ENCODE data around the gene MYO5A. TPM values are rescaled to one million over a fixed set of nuclear protein-coding genes. Genes with fewer than 3 reads are reported as not detected.

Gene MYO5A
- total RNA-seq, 4 donors from 2014 or later, result 22.0 to 37.4 (median 33.2) TPM

GRCh38 chr15:52414936-52415335, 113.7 kb downstream of the MYO5A start:
- no peaks in the 10 kb centered on the region for H3K9me3 ChIP-seq
- H3K27me3 ChIP-seq, result no peaks in the 10 kb centered on the region
- peaks cover 0 to 8% (median 0%) of the 10 kb centered on the region in 4 donors for H3K36me3 ChIP-seq
- H3K4me3 ChIP-seq, result no peak overlapping the region
- TF ChIP-seq POLR2A (IDR thresholded peaks at IDR 0.05; ENCODE audit: low read depth), result no peak
- no peak for TF ChIP-seq POLR2AphosphoS5 (IDR thresholded peaks at IDR 0.05)
- no peak for TF ChIP-seq EP300 (IDR thresholded peaks at IDR 0.05)
- no peak for TF ChIP-seq CTCF (IDR thresholded peaks at IDR 0.05)
- H3K4me1 ChIP-seq, result peaks cover 0 to 2% (median 0%) of the 10 kb centered on the region in 4 donors
- 88% methylated on average over 6 of the region's 6 CpGs for WGBS
- no peak for DNase-seq (ENCODE audit: extremely low spot score)
- peak overlapping the region in 1 of 4 donors; percentile 24 for H3K27ac ChIP-seq (replicated peaks in 1 of 4)
- intact Hi-C loops (cut with DNase I), result no loop called here

DNA sequence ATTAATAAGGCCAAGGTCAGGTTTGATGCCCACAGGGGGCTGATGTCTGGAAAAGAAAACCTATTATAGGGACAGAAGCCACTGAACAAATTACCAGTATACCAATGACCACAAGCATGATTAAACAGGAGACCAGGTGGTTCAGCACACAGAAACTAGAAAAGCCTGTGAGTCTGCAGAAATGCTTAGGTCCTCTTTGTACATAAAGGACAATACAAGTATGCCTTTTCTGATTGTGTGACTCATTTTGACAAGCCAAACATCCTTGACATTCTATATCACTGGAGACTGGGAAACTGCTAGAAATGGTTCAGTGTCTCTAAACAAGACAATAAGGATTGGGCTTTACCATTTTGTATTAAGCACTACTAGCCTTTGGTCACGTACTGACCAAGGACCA, 119.9 kb downstream of the MYO5A start:
- intact Hi-C loops (cut with DNase I), result no loop called here
- Histone ChIP-seq H3K4me3 (no peak overlapping the region), H3K27me3 (no peaks in the 10 kb centered on the region), H3K9me3 (no peaks in the 10 kb centered on the region), H3K36me3 (peaks cover 0 to 33% (median 6%) of the 10 kb centered on the region in 4 donors), H3K27ac (replicated peaks in 1 of 4) (no peak overlapping the region), H3K4me1 (no peaks in the 10 kb centered on the region)
- no peak for DNase-seq (ENCODE audit: extremely low spot score)
- 100% methylated on average over 1 of the region's 1 CpG for WGBS
- no peak for TF ChIP-seq EP300 (IDR thresholded peaks at IDR 0.05)

GRCh38 chr15:52407374-52407773, 121.3 kb downstream of the MYO5A start:
- no peaks in the 10 kb centered on the region for H3K4me1 ChIP-seq
- intact Hi-C loops (cut with DNase I), result no loop called here
- DNase-seq (ENCODE audit: extremely low spot score), result no peak
- TF ChIP-seq CTCF (IDR thresholded peaks at IDR 0.05) (no peak), POLR2AphosphoS5 (IDR thresholded peaks at IDR 0.05) (no peak), EP300 (IDR thresholded peaks at IDR 0.05) (no peak), POLR2A (IDR thresholded peaks at IDR 0.05; ENCODE audit: low read depth) (no peak)
- no peak overlapping the region for H3K27ac ChIP-seq (replicated peaks in 1 of 4)
- H3K36me3 ChIP-seq, result peaks cover 0 to 39% (median 6%) of the 10 kb centered on the region in 4 donors
- H3K27me3 ChIP-seq, result no peaks in the 10 kb centered on the region
- H3K4me3 ChIP-seq, result no peak overlapping the region
- H3K9me3 ChIP-seq, result no peaks in the 10 kb centered on the region

DNA sequence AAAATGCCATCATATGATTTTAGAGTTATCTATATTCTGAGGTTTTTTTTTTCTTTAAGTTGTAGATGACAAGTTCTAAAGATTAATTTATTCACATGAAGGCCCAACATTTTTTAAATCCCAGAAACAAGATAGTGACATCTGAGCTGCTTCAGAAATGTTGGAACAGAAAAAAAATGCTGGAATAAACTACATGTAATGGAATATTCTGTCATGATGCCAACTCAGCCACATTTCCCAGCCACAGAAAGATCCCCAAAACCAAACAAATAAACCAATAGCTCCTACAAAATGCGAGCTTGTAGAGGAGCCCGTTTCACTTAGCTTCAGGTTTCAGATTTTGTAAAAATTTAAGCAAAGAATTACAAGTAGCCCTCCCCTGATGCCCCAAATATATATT, 122.1 kb downstream of the MYO5A start:
- H3K4me3 ChIP-seq, result no peak overlapping the region
- H3K9me3 ChIP-seq, result no peaks in the 10 kb centered on the region
- H3K27ac ChIP-seq (replicated peaks in 1 of 4), result no peak overlapping the region
- TF ChIP-seq CTCF (IDR thresholded peaks at IDR 0.05) (no peak), POLR2AphosphoS5 (IDR thresholded peaks at IDR 0.05) (no peak), EP300 (IDR thresholded peaks at IDR 0.05) (no peak), POLR2A (IDR thresholded peaks at IDR 0.05; ENCODE audit: low read depth) (no peak)
- DNase-seq (ENCODE audit: extremely low spot score), result no peak
- intact Hi-C loops (cut with DNase I), result no loop called here
- 84% methylated on average over 2 of the region's 2 CpGs for WGBS
- H3K36me3 ChIP-seq, result peaks cover 0 to 39% (median 6%) of the 10 kb centered on the region in 4 donors
- H3K27me3 ChIP-seq, result no peaks in the 10 kb centered on the region
- H3K4me1 ChIP-seq, result no peaks in the 10 kb centered on the region

DNA sequence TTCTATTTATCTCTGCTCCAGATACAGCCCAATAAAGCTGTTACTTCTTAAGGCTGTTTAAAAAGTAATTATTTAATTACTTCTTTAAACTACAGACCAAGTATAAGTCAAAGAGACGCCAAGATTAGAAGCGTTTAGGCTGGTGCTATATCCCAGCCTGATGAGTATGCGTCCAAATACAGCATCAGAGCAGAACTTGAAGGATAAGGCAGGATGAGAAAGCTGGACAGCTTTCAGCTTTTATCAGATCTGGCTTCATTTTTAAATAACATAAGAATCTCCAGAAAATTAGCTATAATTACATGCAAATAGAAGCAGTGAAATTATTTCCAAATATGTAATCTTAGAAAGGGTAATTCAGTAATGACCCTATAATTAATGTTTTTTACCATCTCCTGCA, 122.8 kb downstream of the MYO5A start:
- DNase-seq (ENCODE audit: extremely low spot score), result no peak
- Histone ChIP-seq H3K4me1 (no peaks in the 10 kb centered on the region), H3K36me3 (peaks cover 0 to 39% (median 6%) of the 10 kb centered on the region in 4 donors), H3K27me3 (no peaks in the 10 kb centered on the region), H3K4me3 (no peak overlapping the region), H3K9me3 (no peaks in the 10 kb centered on the region), H3K27ac (replicated peaks in 1 of 4) (no peak overlapping the region)
- 64% methylated on average over 3 of the region's 3 CpGs for WGBS
- intact Hi-C loops (cut with DNase I), result no loop called here
- no peak for TF ChIP-seq EP300 (IDR thresholded peaks at IDR 0.05)
- TF ChIP-seq POLR2AphosphoS5 (IDR thresholded peaks at IDR 0.05), result no peak
- no peak for TF ChIP-seq POLR2A (IDR thresholded peaks at IDR 0.05; ENCODE audit: low read depth)
- no peak for TF ChIP-seq CTCF (IDR thresholded peaks at IDR 0.05)
